HL-60/S4 treated with retinoic acid at 250 ng/mL for 4 days and 3 days (cell line): ENCODE measurements around the gene ABCA5.

Experiments
- in situ Hi-C: fragments of 300-500 bp; cut with MboI; formaldehyde crosslinking; loops from 2 replicates; pipeline ENCODE4 v1.7.0; 2022; ENCODE audit warnings: low sequenced_read_pairs

Gene ABCA5, protein sequence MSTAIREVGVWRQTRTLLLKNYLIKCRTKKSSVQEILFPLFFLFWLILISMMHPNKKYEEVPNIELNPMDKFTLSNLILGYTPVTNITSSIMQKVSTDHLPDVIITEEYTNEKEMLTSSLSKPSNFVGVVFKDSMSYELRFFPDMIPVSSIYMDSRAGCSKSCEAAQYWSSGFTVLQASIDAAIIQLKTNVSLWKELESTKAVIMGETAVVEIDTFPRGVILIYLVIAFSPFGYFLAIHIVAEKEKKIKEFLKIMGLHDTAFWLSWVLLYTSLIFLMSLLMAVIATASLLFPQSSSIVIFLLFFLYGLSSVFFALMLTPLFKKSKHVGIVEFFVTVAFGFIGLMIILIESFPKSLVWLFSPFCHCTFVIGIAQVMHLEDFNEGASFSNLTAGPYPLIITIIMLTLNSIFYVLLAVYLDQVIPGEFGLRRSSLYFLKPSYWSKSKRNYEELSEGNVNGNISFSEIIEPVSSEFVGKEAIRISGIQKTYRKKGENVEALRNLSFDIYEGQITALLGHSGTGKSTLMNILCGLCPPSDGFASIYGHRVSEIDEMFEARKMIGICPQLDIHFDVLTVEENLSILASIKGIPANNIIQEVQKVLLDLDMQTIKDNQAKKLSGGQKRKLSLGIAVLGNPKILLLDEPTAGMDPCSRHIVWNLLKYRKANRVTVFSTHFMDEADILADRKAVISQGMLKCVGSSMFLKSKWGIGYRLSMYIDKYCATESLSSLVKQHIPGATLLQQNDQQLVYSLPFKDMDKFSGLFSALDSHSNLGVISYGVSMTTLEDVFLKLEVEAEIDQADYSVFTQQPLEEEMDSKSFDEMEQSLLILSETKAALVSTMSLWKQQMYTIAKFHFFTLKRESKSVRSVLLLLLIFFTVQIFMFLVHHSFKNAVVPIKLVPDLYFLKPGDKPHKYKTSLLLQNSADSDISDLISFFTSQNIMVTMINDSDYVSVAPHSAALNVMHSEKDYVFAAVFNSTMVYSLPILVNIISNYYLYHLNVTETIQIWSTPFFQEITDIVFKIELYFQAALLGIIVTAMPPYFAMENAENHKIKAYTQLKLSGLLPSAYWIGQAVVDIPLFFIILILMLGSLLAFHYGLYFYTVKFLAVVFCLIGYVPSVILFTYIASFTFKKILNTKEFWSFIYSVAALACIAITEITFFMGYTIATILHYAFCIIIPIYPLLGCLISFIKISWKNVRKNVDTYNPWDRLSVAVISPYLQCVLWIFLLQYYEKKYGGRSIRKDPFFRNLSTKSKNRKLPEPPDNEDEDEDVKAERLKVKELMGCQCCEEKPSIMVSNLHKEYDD (N-terminal part only)

DNA sequence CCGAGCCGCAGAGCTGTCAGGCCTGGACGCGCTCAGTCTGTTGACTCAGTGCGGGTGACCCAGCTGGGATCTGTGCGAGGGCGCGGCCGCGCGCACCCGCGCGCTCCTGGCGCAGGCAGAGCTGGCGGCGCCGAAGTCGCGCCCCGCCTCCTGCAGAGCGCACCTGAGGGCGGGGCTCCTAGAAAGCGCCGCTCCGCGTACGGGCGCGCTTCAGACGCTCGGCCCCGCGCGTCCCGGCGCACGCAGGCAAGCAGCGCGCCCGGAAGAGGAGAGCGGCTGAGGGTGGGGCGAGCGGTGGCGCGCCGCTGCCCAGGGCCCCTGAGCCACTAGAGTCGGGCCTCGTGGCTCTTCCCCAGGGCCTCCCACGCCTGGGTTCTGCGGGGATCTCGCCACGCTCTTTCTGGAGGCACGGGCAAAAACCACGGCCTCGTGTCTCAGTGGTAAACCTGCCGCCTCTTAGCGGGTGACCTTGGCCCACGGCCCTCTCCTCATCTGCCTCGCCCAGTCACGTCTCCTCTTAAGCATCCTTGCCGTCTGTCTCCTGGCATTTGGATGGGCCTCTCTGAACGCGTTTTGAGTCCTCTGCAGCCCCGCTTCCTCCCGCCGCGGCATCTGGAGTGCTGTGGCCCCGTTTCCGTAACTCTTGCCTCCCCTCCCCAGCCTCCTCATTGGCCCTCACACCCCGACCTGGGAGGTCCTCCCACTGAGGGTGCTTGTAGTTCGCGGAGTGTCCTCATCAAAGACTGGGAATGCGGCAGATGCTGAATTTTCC, at the start of gene ABCA5:
TSS of gene ABCA5 (minus strand) at position 74 of the 772 bp plus-strand sequence. CDS start 12,718 bp downstream, outside the sequence.
- in situ Hi-C loops, result no loop called here

DNA sequence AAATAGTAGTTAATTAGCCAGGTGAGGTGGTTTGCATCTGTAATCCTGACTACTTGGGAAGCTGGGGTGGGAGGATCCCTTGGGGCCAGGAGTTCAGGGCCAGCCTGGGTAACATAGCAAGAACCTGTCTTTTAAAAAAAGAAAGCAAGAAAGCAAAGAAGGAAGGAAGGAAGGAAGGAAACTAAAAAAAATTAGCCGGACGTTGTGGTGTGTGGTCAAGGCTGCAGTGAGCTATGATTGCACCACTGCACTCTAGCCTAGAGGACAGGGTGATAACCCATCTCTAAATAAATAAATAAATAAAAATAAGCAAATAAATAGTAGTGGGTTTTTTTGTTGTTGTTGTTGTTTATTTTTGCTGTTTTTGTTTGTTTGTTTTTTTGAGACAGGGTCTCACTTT, 48.3 kb upstream of the ABCA5 start:
- in situ Hi-C loops, result no loop called here

DNA sequence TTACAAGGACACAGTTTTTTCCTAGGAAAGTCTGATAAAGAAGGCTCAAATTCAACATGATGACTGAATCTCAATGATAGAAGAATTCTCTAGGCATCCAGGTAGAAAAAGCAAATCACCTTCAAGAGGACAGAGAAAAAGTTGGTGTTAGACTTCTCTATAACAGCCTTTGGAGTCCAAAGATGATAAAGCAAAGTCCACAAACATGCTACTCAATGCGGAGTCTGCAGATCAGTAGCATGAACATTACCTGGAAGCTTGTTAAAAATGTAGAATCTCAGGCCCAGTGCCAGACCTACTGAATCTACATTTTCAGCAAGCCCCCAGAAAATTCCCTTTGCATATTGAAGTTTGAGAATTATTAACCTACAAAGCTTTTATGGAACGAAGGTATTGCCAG, 46.1 kb upstream of the ABCA5 start:
- in situ Hi-C loops, result no loop called here

DNA sequence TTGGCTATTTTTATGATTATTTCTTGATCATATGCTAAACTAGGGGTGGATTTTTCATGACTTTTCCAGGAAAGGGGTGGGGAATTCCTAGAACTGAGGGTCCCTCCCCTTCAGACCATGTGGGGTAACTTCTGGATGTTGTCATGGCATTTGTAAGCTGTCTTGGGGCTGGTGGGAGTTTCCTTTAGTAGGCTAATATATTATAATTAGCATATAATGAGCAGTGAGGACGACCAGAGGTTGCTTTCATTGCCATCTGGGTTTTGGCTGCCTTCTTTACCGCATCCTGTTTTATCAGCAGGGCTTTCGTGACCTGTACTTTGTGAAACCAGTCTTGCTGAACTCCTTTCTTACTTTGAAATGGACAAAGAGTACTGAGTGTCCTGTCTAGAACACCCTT, 40.4 kb upstream of the ABCA5 start:
- in situ Hi-C loops, result no loop called here

DNA sequence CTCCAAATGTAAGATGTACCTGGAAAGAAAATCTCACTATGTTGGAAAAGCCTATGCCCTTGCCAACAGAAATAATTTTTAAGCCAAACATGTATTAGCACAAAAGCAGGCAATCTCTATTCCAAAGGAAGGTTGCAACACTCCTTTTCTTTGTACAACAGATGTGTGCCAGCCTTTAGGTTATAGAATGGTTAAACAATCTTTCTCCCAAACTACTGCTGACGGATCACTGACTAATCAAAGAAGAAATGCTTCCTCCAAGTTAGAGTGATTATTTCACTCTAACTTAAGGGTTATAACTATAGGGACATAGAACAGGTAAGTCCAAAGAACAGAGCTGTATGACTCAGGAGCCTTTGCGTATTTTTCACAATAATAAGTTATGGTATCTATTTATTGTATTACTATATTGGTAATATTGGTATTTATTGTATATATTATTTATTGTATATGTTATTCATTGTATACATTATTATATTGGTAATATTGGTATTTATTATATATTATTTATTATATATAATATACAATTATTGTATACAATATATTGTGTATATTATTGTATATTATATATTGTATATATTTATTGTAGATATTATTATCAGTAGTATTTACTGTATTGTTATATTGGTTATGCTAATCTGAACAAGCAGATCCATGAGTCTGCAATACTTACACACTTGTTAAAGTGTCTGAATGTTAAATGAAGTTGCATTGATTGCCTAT, 36.7 kb upstream of the ABCA5 start:
- in situ Hi-C loops, result no loop called here

DNA sequence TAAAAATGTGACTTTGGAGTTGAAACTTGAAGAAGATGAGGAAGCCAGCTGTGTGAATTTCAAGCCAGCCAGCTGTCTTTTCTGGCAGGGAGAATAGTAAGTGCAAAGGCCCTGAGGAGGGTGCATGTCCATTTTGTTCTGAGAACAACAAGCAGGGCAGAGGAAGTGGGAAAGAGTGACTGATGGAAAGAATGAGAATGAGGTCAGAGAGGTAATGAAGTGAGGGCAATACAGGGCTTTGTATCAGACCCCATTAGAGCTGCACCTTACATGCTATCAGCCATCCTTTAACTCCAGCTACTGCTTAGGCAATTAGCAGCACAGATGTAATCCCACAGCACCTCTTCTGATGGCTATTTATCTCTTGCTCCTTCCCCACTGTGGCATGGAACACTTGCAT, 34.2 kb upstream of the ABCA5 start:
- in situ Hi-C loops, result no loop called here

DNA sequence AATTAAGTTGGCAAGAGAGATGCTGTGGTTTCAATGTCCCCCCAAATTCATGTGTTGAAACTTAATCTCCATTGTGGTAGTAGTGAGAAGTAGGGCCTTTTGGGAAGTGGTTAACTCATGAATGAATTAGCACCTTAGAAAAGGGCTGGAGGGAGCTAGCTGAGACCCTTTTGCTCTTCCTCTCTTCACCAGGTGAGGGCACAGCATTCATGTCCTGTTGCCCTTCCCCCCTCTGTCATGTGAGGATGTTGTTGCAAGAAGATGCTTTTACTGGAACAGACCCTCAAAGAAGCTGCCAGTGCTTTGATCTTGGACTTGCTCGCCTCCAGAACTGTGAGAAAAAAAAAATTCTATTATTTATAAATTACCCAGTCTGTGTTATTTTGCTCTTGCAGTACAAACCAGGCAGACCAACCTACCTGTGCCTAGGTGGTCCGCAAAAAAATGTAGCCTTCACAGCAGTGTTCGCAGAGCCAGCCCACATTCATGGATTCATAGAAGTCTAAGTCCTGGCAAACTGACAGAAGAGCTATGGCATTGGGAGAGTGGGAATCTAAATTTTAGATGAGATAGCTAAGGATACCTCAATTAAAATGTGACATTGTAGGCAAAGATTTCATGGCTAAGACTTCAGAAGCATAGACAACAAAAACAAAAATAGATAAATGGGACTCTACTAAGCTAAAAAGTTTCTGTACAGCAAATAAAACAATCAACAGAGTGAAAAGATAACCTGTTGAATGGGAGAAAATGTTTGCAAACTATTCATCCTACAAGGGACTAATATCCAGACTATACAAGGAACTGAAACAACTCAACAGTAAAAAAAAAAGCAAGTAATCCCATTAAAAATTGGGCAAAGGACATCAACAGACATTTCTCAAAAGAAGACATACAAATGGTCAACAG, 32.0 kb upstream of the ABCA5 start:
- in situ Hi-C loops, result no loop called here

DNA sequence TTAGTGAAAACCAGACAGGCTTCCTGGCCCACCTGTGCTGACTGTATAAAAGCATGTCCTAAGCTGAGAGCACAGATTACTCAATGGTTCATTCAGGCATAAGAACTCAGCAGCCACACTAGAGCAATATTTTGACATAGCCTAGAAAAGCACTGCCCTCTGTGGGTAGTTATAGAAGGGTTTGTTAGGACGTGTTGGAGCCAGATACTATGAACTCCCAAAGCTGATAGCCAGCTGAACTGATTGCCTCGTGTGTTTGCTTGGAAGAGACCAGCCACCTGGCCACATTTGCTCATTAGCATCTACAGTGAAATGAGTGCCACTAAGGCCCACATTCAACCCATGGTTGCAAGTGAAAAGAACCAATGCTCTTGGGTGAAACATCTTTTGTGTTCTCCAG, 30.8 kb upstream of the ABCA5 start:
- in situ Hi-C loops, result no loop called here

DNA sequence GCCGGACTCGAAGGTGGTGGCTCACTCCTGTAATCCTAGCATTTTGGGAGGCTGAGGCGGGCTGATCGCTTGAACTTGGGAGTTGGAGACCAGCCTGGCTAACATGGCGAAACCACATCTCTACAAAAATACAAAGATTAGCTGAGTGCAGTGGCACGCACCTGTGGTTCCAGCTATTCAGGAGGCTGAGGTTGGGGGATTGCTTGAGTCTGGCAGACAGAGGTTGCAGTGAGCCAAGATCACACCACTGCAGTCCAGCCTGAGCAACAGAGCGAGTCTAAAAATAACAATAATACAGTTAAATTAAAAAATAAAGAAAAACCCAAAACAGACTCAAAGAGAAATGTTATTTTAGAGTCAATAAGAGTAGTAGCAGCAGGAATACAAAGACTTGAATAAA, 29.7 kb upstream of the ABCA5 start:
- in situ Hi-C loops, result no loop called here

DNA sequence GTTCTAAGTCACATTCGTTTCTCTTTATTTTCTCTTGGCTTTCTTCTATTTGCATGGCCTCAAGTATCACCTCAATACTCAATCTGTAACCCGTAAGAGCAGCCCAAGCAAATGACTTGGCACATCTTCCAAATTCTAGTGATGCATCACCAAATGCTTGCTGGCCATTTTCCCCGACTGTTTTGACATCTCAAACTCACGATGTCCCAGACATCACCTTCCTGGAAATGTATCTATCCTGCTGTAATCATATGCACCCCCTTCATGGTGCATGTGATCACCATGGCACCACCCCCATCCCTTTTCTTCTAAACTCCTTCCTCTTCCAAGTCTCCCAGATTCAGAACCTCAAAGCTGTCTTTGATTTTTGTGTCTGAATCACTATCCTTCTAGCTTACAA, 24.0 kb upstream of the ABCA5 start:
- in situ Hi-C loops, result no loop called here

DNA sequence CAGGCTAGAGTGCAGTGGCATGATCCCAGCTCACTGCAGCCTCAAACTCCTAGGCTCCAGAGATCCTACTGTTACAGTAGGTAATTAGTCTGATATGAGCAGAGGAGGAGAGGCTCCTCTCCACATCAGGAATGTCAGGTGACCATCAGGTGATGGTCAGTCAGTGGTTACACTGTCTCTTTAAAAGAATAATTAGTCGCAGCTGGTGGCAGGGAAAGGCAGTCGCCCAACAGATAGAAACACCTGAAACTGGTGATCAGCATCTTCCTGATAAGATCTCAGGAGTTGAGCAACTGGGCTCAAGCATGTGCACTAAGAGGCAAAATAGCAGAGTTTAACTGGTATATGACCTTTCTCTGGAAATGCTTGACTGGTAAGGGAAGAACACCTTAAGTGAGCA, 21.5 kb upstream of the ABCA5 start:
- in situ Hi-C loops, result no loop called here

DNA sequence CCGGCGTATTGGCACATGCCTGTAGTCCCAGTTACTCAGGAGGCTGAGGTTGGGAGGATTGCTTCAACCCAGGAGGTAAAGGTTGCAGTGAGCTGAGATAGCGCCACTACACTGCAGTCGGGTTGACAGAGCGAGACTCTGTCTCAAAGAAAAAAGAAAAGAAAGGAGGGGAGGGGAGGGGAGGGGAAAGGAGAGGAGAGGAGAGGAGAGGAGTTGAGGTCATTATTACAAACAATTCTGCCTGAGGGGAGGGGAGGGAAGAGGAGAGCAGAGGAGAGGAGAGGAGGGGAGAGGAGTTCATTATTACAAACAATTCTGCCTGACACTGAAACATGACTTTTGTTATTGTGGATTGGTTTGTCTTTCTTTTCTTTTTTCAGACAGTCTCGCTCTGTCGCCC, 19.8 kb upstream of the ABCA5 start:
- in situ Hi-C loops, result no loop called here

DNA sequence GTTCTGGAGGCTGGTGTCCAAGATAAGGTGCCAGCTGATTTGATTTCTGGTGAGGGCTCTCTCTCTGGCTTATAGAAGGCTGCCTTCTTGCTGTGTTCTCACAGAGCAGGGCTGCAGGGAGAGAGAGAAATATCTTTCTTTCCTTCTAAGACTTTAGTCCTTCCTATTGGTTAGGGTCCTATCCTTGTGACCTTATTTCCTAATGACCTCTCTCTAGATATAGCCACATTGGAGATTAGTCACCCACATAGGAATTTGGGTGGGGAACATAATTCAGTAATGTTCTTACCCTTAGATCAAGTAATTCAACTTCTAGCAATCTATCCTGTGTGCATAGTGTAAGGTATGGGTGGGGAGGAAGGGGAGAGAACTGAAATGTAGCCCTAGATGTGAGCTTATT, 18.0 kb upstream of the ABCA5 start:
- in situ Hi-C loops, result no loop called here

DNA sequence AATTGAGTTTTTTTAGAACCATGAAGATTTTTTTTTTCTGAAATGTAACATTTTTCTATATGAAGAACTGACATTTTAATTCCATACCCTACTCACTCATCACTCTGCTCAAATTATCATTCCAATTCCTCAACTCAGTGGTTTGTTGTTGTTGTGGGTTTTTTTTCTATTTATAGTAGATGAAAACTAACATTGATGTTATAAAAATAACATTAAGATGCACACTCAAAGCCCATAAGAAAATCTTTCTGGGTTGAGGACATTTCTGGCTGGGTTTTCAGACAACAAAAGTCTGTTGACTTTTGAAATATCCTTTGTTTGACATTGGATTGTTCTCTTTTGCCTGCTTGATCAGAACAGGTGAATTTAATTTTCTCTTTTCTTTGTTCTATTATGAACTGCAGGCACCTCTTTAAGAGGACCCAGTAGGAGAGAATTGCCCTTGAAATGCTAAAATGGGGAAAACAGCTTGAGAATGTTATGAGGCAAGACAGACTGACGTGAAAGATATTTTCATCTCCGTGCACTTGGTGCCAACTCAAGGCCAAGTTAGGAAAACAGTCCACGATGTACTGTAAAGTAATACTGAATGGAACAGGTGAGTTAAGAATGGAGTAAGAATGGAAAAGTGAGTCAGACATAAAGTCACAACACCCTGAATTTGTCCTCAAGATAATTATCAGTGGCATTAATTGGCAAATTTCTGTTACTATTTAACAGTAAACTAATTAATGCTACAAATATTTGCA, 16.1 kb upstream of the ABCA5 start:
- in situ Hi-C loops, result no loop called here

DNA sequence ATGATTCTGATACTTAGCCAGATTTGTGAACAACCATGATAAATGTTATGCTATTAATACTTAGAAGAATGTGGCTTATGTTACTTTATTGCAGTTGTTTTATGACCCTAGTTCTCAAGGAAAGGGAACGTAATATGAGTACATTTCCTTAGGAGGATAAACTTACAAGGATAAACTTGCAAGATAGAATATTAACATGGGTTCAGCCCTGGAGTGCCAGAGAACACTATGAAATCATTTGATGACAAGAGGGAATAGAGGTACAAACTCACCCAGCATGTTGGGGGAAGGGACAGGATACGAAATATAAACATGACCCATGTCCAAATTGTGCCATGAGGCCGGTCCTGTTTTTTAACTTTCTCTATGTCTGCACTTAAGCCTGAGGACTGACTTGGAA, 13.0 kb upstream of the ABCA5 start:
- in situ Hi-C loops, result no loop called here

DNA sequence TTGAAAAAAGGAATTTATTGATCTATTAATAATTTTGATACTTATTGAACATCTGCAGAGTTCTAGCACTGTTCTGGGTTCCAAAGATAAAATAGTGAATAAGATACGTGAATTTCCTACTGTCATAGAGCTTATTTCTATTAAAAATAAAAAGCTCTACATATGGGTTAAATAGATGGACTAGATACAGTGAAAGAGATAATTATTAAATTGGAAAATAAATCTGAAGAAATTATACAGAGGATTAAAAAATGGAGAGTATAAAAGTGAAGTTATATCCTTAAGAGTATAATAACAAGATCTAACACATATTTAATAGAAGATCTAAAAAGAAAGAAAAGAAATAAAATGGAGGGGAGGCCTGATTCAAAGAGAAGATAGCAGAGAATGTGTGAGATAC, 10.1 kb upstream of the ABCA5 start:
- in situ Hi-C loops, result no loop called here

DNA sequence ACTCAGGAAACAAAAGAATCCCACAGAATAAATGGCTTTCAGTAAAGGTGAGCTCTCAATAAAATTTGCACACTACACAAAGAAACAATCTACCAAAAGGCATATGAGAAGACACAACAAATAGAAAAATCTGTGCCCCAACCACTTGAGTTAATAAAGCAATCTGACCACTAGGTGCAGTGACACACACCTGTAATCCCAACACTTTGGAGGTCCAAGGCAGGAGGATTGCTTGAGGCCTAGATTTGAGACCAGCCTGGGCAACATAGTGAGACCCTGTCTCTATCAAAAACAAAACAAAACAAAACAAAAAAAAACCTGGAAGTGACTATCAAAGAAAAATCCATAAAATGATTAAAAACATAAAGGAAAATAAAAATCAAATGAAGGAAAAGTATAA, 9.6 kb upstream of the ABCA5 start:
- in situ Hi-C loops, result no loop called here

DNA sequence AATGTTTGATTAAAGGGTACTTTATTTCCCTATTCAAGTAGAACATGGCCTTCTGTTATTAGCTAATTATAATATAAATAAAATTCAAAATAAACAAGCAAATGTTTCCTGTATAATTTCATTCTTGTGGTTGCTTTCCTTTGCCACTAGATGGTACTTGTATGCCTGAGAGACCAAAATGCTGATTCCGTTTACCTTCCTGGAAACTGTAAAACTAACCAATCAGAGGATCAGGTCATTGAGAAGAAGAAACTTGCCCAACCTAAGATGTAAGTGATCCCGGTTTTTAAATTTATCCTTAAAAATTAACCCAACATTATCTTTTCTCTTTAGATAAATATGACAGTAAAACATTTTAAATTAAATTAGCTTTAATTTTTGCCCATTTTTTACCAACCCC, 8.1 kb upstream of the ABCA5 start:
- in situ Hi-C loops, result no loop called here
